Measurements from ENCODE around the gene GRAMD4.

DNA sequence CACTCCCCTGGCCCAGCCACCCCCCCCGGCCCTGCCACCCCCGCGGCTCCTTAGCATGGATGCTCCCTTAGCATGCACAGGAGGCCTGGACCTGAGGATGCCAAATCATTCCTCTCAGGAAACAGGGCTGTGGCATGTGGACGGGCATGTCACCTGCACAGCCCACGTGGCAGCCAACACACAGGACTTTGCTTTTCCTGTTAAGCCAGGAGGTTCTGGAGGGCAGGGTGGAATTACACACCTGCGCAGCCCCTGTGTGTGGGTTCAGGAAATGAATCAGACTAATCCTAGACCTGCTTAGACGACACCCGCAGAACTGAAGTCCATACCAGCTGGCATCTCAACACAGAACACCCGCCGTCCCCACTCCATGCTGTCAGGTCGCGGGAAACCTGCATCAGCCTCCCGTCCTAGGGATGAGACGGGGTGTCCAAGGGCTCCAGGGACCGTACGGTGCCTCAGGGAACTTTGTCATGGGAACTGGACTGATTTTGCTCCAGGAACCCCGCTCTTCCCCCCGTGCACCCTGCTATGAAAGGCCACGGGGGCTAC lies 107.7 kb downstream of the GRAMD4 start:
- TF ChIP-seq POLR2A (IDR thresholded peaks at IDR 0.05), result no peak
- TF ChIP-seq, protein P1, sequence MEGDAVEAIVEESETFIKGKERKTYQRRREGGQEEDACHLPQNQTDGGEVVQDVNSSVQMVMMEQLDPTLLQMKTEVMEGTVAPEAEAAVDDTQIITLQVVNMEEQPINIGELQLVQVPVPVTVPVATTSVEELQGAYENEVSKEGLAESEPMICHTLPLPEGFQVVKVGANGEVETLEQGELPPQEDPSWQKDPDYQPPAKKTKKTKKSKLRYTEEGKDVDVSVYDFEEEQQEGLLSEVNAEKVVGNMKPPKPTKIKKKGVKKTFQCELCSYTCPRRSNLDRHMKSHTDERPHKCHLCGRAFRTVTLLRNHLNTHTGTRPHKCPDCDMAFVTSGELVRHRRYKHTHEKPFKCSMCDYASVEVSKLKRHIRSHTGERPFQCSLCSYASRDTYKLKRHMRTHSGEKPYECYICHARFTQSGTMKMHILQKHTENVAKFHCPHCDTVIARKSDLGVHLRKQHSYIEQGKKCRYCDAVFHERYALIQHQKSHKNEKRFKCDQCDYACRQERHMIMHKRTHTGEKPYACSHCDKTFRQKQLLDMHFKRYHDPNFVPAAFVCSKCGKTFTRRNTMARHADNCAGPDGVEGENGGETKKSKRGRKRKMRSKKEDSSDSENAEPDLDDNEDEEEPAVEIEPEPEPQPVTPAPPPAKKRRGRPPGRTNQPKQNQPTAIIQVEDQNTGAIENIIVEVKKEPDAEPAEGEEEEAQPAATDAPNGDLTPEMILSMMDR (IDR thresholded peaks at IDR 0.05), result no peak
- no peak for TF ChIP-seq EP300 (IDR thresholded peaks at IDR 0.05; ENCODE audit: low read depth)

Measured in transverse colon (tissue), 3 donors.